Measurements from ENCODE around the gene PANX1.

The PANX1 gene

DNA sequence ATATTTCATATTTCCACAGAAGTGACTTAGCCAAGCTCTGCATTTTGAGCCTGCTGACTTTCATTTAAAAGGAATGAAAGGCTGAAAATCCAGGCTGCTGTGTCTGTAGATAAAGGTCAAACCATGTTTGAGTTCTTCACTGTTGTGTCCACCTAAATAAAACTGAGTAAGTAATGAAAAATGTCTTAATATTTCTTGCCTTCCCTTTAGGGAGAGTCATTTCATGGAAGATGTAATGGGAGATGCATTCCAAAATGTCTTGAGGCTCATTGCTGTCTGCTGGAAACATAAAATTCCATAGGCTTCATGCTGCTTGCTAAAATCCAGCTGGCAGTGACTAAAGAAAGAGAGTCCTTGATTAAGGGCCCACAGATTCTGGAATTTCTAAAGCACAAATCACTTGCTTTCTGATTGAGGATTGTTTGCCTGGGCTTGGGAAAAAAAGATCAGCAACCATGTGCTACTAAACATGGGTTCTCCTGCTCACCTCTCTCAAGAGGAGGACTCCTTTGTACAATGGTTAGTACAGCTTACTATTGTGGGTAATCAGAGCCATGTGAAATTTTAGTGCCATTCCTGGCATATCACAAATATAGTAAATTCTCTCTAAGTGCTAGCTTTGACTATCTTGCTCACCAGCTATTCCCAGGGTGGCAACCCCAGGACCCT lies 56.9 kb downstream of the PANX1 start:
- Histone ChIP-seq H3K79me2 (ENCODE audit: low read length) (no peaks in the 10 kb centered on the region), H3K27ac (ENCODE audit: low read length) (peak overlapping the region; percentile 19; the same call in 1 of the 2 replicates), H4K20me1 (ENCODE audit: insufficient read depth, low read length) (no peaks in the 10 kb centered on the region), H3K4me1 (ENCODE audit: low read length) (peaks cover 25% of the 10 kb centered on the region), H3K9me3 (ENCODE audit: insufficient read depth, low read length) (no peaks in the 10 kb centered on the region), H3K27me3 (ENCODE audit: low read depth, low read length) (no peaks in the 10 kb centered on the region), H3K36me3 (replicated peaks; ENCODE audit: low read depth, low read length) (peaks cover 31% of the 10 kb centered on the region), H3K4me2 (ENCODE audit: low read length) (peak overlapping the region; percentile 75; the same call in 1 of the 2 replicates), H2AFZ (ENCODE audit: low read depth, low read length) (no peak overlapping the region), H3K9ac (ENCODE audit: low read length) (no peak overlapping the region), H3K4me3 (ENCODE audit: low read length) (no peak overlapping the region)
- TF ChIP-seq, protein P1, sequence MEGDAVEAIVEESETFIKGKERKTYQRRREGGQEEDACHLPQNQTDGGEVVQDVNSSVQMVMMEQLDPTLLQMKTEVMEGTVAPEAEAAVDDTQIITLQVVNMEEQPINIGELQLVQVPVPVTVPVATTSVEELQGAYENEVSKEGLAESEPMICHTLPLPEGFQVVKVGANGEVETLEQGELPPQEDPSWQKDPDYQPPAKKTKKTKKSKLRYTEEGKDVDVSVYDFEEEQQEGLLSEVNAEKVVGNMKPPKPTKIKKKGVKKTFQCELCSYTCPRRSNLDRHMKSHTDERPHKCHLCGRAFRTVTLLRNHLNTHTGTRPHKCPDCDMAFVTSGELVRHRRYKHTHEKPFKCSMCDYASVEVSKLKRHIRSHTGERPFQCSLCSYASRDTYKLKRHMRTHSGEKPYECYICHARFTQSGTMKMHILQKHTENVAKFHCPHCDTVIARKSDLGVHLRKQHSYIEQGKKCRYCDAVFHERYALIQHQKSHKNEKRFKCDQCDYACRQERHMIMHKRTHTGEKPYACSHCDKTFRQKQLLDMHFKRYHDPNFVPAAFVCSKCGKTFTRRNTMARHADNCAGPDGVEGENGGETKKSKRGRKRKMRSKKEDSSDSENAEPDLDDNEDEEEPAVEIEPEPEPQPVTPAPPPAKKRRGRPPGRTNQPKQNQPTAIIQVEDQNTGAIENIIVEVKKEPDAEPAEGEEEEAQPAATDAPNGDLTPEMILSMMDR (IDR thresholded peaks at IDR 0.05; ENCODE audit: low read depth, low read length) = no peak
- TF ChIP-seq EZH2phosphoT487 (IDR thresholded peaks at IDR 0.05; ENCODE audit: low read depth) = no peak

DNA sequence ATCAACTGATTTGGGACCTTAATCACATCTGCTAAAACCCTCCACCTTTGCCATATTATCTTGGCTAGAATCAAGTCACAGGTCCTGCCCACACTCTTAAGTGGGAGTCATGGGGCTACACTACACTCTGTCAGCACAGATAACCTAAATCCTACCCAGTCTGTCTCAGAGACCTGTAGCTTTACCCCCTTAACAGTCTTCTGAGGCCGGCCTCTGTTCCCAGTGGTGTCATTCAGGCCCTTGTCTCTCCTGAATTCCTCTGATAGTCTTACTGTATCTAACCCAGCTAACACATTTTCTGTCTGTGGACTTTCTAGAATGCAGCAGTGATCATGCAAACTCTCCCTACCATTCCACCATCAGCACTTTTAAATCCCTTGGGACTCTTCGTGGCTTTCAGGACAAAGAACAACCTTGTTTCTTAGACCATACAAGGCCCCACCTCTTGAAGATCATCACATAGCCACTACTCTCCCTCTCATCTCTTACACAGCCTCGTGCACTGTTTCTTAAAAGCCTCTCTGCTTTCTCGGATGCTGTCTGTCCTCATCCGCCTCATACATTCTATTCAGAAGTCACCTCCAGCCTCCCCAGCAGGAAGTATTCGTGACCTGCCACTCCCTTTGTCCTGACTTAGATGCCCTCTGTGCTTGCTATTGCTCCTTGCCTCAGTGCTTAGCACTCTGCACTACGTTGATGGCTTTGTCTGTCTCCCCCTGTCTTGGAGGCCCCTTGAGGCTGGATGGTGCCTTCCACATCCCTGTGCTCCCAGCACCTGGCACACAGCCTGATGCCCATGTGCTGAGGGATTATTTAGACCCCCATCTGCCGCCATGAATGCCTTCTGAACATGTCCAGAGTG lies 57.9 kb downstream of the PANX1 start:
- no peak for TF ChIP-seq EZH2phosphoT487 (IDR thresholded peaks at IDR 0.05; ENCODE audit: low read depth)
- TF ChIP-seq, protein P1 (IDR thresholded peaks at IDR 0.05; ENCODE audit: low read depth, low read length) = no peak

DNA sequence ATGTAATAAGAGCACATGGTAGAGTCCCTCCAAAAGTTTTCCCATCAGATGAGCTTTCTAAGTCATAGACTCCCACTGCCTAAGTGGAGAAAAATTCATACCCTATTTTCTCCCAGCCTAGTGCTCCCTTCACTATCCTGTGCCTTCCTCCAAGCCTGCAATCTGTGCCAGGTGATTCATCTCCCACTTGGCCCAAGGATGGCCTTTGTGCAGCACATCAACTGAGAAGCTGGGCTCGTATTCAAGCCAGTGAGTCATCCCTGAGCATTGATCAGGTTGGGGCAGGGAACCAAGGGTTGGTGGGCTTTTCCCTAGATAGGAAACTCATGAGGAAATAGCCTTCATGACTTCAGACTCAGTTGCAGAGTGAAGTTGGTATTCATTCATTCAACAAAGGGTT lies 64.6 kb downstream of the PANX1 start:
- H3K79me2 ChIP-seq (ENCODE audit: low read length) = no peaks in the 10 kb centered on the region
- H3K9me3 ChIP-seq (ENCODE audit: insufficient read depth, low read length) = no peaks in the 10 kb centered on the region
- H3K4me1 ChIP-seq (ENCODE audit: low read length) = no peaks in the 10 kb centered on the region
- H3K27me3 ChIP-seq (ENCODE audit: low read depth, low read length) = no peaks in the 10 kb centered on the region
- H3K27ac ChIP-seq (ENCODE audit: low read length) = no peak overlapping the region
- H3K36me3 ChIP-seq (replicated peaks; ENCODE audit: low read depth, low read length) = no peaks in the 10 kb centered on the region
- no peak overlapping the region for H2AFZ ChIP-seq (ENCODE audit: low read depth, low read length)
- H3K4me2 ChIP-seq (ENCODE audit: low read length) = no peak overlapping the region
- H4K20me1 ChIP-seq (ENCODE audit: insufficient read depth, low read length) = no peaks in the 10 kb centered on the region
- H3K9ac ChIP-seq (ENCODE audit: low read length) = no peak overlapping the region
- no peak overlapping the region for H3K4me3 ChIP-seq (ENCODE audit: low read length)
- no peak for TF ChIP-seq EZH2phosphoT487 (IDR thresholded peaks at IDR 0.05; ENCODE audit: low read depth)
- TF ChIP-seq, protein P1 (IDR thresholded peaks at IDR 0.05; ENCODE audit: low read depth, low read length) = no peak

More for the DNA sequence above, 57.9 kb downstream of the PANX1 start:
- Histone ChIP-seq H3K27me3 (ENCODE audit: low read depth, low read length) (no peaks in the 10 kb centered on the region), H4K20me1 (ENCODE audit: insufficient read depth, low read length) (no peaks in the 10 kb centered on the region), H3K27ac (ENCODE audit: low read length) (no peak overlapping the region), H3K4me1 (ENCODE audit: low read length) (peaks cover 25% of the 10 kb centered on the region), H3K9ac (ENCODE audit: low read length) (no peak overlapping the region), H3K36me3 (replicated peaks; ENCODE audit: low read depth, low read length) (peaks cover 21% of the 10 kb centered on the region), H3K79me2 (ENCODE audit: low read length) (no peaks in the 10 kb centered on the region), H3K4me2 (ENCODE audit: low read length) (no peak overlapping the region), H3K9me3 (ENCODE audit: insufficient read depth, low read length) (no peaks in the 10 kb centered on the region), H3K4me3 (ENCODE audit: low read length) (no peak overlapping the region), H2AFZ (ENCODE audit: low read depth, low read length) (no peak overlapping the region)

DNA sequence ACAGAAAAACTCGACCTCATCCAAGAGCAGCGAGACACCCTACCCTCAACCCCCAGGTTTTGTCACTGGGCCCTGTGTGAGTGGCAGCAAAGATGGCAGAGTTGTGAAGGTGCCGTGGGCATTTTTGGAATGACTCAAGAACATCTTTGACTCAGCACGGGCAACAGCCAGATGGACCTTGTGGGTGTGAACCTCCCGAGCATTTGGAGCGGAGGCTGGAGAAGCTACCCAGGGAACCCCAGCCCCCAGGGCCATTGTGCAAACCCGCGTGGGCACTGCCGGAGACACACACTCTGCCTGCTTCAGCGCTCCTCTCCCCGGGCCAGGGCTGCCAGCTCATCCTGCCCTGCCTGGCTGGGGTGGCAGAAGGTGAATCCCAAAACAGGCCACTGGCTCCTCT lies 66.1 kb downstream of the PANX1 start:
- no peak overlapping the region for H2AFZ ChIP-seq (ENCODE audit: low read depth, low read length)
- H3K9ac ChIP-seq (ENCODE audit: low read length) = no peak overlapping the region
- H4K20me1 ChIP-seq (ENCODE audit: insufficient read depth, low read length) = no peaks in the 10 kb centered on the region
- no peak overlapping the region for H3K4me3 ChIP-seq (ENCODE audit: low read length)
- H3K4me1 ChIP-seq (ENCODE audit: low read length) = no peaks in the 10 kb centered on the region
- H3K4me2 ChIP-seq (ENCODE audit: low read length) = no peak overlapping the region
- TF ChIP-seq, protein P1 (IDR thresholded peaks at IDR 0.05; ENCODE audit: low read depth, low read length) = no peak
- TF ChIP-seq EZH2phosphoT487 (IDR thresholded peaks at IDR 0.05; ENCODE audit: low read depth) = no peak
- no peak overlapping the region for H3K27ac ChIP-seq (ENCODE audit: low read length)
- no peaks in the 10 kb centered on the region for H3K9me3 ChIP-seq (ENCODE audit: insufficient read depth, low read length)
- no peaks in the 10 kb centered on the region for H3K36me3 ChIP-seq (replicated peaks; ENCODE audit: low read depth, low read length)
- no peaks in the 10 kb centered on the region for H3K27me3 ChIP-seq (ENCODE audit: low read depth, low read length)
- no peaks in the 10 kb centered on the region for H3K79me2 ChIP-seq (ENCODE audit: low read length)
